Lower leg skin (tissue), 3 donors: Measurements from ENCODE around the gene DYRK1A.

Source experiments
- CTCF ChIP-seq, 3 donors: fragments of 450-650 bp; IDR thresholded peaks; one replicate each; pipeline ENCODE4 v1.5.1; 2016; ENCODE audit warnings: antibody characterized with exemption in 3 of 3, mild to moderate bottlenecking in 3 of 3, moderate library complexity in 2 of 3
- POLR2A ChIP-seq, 2 donors: fragments of 450-650 bp; IDR thresholded peaks; one replicate each; pipeline ENCODE4 v1.6.1; 2016 to 2017; ENCODE audit warnings: antibody characterized with exemption in 2 of 2, mild to moderate bottlenecking in 1 of 2, moderate library complexity in 1 of 2

GRCh38 chr21:37553078-37553481 lies 186.5 kb downstream of the DYRK1A start:
- TF ChIP-seq CTCF (IDR thresholded peaks at IDR 0.05) (no peak), POLR2A (IDR thresholded peaks at IDR 0.05) (no peak)
